ENCODE results near the gene NANOS1.

Gene NANOS1

GRCh38 chr10:118998183-118998582 is 31.3 kb upstream of the NANOS1 start:
- H3K4me3 Mint-ChIP-seq: no peak overlapping the region
- H3K27ac Mint-ChIP-seq: no peak overlapping the region
- H3K36me3 Mint-ChIP-seq: no peaks in the 10 kb centered on the region
- H3K27me3 Mint-ChIP-seq: peaks cover 40% of the 10 kb centered on the region
- no peaks in the 10 kb centered on the region for H3K4me1 Mint-ChIP-seq
- H3K9me3 Mint-ChIP-seq: no peaks in the 10 kb centered on the region
- CTCF ChIA-PET: no interaction called here
- no peak for DNase-seq

GRCh38 chr10:119001717-119002500 is 27.6 kb upstream of the NANOS1 start:
- H3K4me1 Mint-ChIP-seq: no peaks in the 10 kb centered on the region

GRCh38 chr10:119003572-119004289 is 25.8 kb upstream of the NANOS1 start:
- peaks cover 29% of the 10 kb centered on the region for H3K27me3 Mint-ChIP-seq
- DNase-seq: no peak
- CTCF ChIA-PET: no interaction called here
- H3K4me1 Mint-ChIP-seq: no peaks in the 10 kb centered on the region
- no peak overlapping the region for H3K4me3 Mint-ChIP-seq
- no peaks in the 10 kb centered on the region for H3K36me3 Mint-ChIP-seq
- H3K27ac Mint-ChIP-seq: no peak overlapping the region
- no peaks in the 10 kb centered on the region for H3K9me3 Mint-ChIP-seq

More at GRCh38 chr10:119001717-119002500, 27.6 kb upstream of the NANOS1 start:
- no peak for DNase-seq
- Mint-ChIP-seq H3K4me3 (no peak overlapping the region), H3K27ac (no peak overlapping the region), H3K27me3 (peaks cover 37% of the 10 kb centered on the region), H3K36me3 (no peaks in the 10 kb centered on the region), H3K9me3 (no peaks in the 10 kb centered on the region)
- CTCF ChIA-PET: no interaction called here

GRCh38 chr10:119005362-119006043 is 24.0 kb upstream of the NANOS1 start:
- CTCF ChIA-PET: interaction anchor here (0.6 kb wide), 1 partner anchor 194 kb away, joined by 3 read pairs; no protein-coding TSS in a partner anchor
- H3K4me1 Mint-ChIP-seq: no peaks in the 10 kb centered on the region
- H3K27me3 Mint-ChIP-seq: peaks cover 26% of the 10 kb centered on the region
- no peak for DNase-seq
- H3K27ac Mint-ChIP-seq: no peak overlapping the region
- no peaks in the 10 kb centered on the region for H3K36me3 Mint-ChIP-seq
- no peaks in the 10 kb centered on the region for H3K9me3 Mint-ChIP-seq
- no peak overlapping the region for H3K4me3 Mint-ChIP-seq

- CTCF ChIA-PET: interaction anchor here (0.6 kb wide), 1 partner anchor 76 kb away, joined by 3 read pairs; no protein-coding TSS in a partner anchor
- no peak for DNase-seq
- Mint-ChIP-seq H3K9me3 (no peaks in the 10 kb centered on the region), H3K27ac (no peak overlapping the region), H3K36me3 (no peaks in the 10 kb centered on the region), H3K27me3 (peaks cover 25% of the 10 kb centered on the region), H3K4me1 (no peaks in the 10 kb centered on the region), H3K4me3 (no peak overlapping the region)
These were observed 22.9 kb upstream of the NANOS1 start for GRCh38 chr10:119006451-119007210.

GRCh38 chr10:119007211-119007574 is 22.3 kb upstream of the NANOS1 start:
- H3K36me3 Mint-ChIP-seq: no peaks in the 10 kb centered on the region
- peaks cover 25% of the 10 kb centered on the region for H3K27me3 Mint-ChIP-seq
- no peak overlapping the region for H3K27ac Mint-ChIP-seq
- H3K4me3 Mint-ChIP-seq: no peak overlapping the region
- DNase-seq: no peak
- CTCF ChIA-PET: no interaction called here
- H3K9me3 Mint-ChIP-seq: no peaks in the 10 kb centered on the region
- no peaks in the 10 kb centered on the region for H3K4me1 Mint-ChIP-seq

- H3K9me3 Mint-ChIP-seq: no peaks in the 10 kb centered on the region
- H3K36me3 Mint-ChIP-seq: no peaks in the 10 kb centered on the region
- DNase-seq: no peak
- H3K27me3 Mint-ChIP-seq: peaks cover 44% of the 10 kb centered on the region
- CTCF ChIA-PET: no interaction called here
- H3K4me1 Mint-ChIP-seq: no peaks in the 10 kb centered on the region
- H3K4me3 Mint-ChIP-seq: no peak overlapping the region
- H3K27ac Mint-ChIP-seq: no peak overlapping the region
These were observed 8.9 kb upstream of the NANOS1 start for GRCh38 chr10:119020627-119020946.

GRCh38 chr10:119022846-119023552 is 6.5 kb upstream of the NANOS1 start:
- Mint-ChIP-seq H3K27ac (no peak overlapping the region), H3K36me3 (no peaks in the 10 kb centered on the region), H3K4me3 (no peak overlapping the region), H3K9me3 (no peaks in the 10 kb centered on the region), H3K27me3 (peaks cover 57% of the 10 kb centered on the region), H3K4me1 (no peaks in the 10 kb centered on the region)
- DNase-seq: no peak
- CTCF ChIA-PET: no interaction called here

- CTCF ChIA-PET: no interaction called here
- H3K36me3 Mint-ChIP-seq: no peaks in the 10 kb centered on the region
- peaks cover 62% of the 10 kb centered on the region for H3K27me3 Mint-ChIP-seq
- no peak for DNase-seq
- H3K4me3 Mint-ChIP-seq: no peak overlapping the region
- H3K4me1 Mint-ChIP-seq: peaks cover 2% of the 10 kb centered on the region
- H3K27ac Mint-ChIP-seq: no peak overlapping the region
- no peaks in the 10 kb centered on the region for H3K9me3 Mint-ChIP-seq
These were observed 6.0 kb upstream of the NANOS1 start for GRCh38 chr10:119023553-119023868.

- Mint-ChIP-seq H3K4me1 (peaks cover 6% of the 10 kb centered on the region), H3K36me3 (no peaks in the 10 kb centered on the region), H3K4me3 (no peak overlapping the region), H3K9me3 (no peaks in the 10 kb centered on the region), H3K27me3 (peaks cover 71% of the 10 kb centered on the region), H3K27ac (no peak overlapping the region)
- no peak for DNase-seq
- CTCF ChIA-PET: no interaction called here
These were observed 4.6 kb upstream of the NANOS1 start for GRCh38 chr10:119024882-119025281.

GRCh38 chr10:119025336-119025735 is 4.2 kb upstream of the NANOS1 start:
- peaks cover 71% of the 10 kb centered on the region for H3K27me3 Mint-ChIP-seq
- no peaks in the 10 kb centered on the region for H3K9me3 Mint-ChIP-seq
- H3K27ac Mint-ChIP-seq: no peak overlapping the region
- H3K4me3 Mint-ChIP-seq: no peak overlapping the region
- DNase-seq: no peak
- CTCF ChIA-PET: no interaction called here
- H3K4me1 Mint-ChIP-seq: peaks cover 6% of the 10 kb centered on the region
- no peaks in the 10 kb centered on the region for H3K36me3 Mint-ChIP-seq

GRCh38 chr10:119025776-119026175 is 3.7 kb upstream of the NANOS1 start:
- peaks cover 9% of the 10 kb centered on the region for H3K4me1 Mint-ChIP-seq
- H3K27ac Mint-ChIP-seq: no peak overlapping the region
- no peaks in the 10 kb centered on the region for H3K36me3 Mint-ChIP-seq
- H3K4me3 Mint-ChIP-seq: no peak overlapping the region
- H3K9me3 Mint-ChIP-seq: no peaks in the 10 kb centered on the region
- CTCF ChIA-PET: no interaction called here
- DNase-seq: no peak
- H3K27me3 Mint-ChIP-seq: peaks cover 67% of the 10 kb centered on the region

GRCh38 chr10:119026301-119027110 is 3.0 kb upstream of the NANOS1 start:
- Mint-ChIP-seq H3K4me1 (peaks cover 16% of the 10 kb centered on the region), H3K27me3 (peaks cover 61% of the 10 kb centered on the region), H3K27ac (no peak overlapping the region), H3K36me3 (peaks cover 2% of the 10 kb centered on the region), H3K9me3 (no peaks in the 10 kb centered on the region), H3K4me3 (no peak overlapping the region)
- CTCF ChIA-PET: no interaction called here
- DNase-seq: no peak

All from activated naive CD4-positive, alpha-beta T cell treated with anti-CD3 and anti-CD28 coated beads, Interleukin-2, amount 10 ng/mL, durations not matched to agents 7 days and 5 days (primary cell).